GM18868 (cell line): ENCODE measurements around the gene UMODL1.

Source experiments
- ATAC-seq: cut with Tn5 transposase; IDR thresholded peaks from one replicate; pipeline ENCODE4 v1.9.1; 2021; ENCODE audit warnings: mild to moderate bottlenecking, moderate library complexity; ENCODE audit not compliant: unreplicated experiment

UMODL1 gene

DNA sequence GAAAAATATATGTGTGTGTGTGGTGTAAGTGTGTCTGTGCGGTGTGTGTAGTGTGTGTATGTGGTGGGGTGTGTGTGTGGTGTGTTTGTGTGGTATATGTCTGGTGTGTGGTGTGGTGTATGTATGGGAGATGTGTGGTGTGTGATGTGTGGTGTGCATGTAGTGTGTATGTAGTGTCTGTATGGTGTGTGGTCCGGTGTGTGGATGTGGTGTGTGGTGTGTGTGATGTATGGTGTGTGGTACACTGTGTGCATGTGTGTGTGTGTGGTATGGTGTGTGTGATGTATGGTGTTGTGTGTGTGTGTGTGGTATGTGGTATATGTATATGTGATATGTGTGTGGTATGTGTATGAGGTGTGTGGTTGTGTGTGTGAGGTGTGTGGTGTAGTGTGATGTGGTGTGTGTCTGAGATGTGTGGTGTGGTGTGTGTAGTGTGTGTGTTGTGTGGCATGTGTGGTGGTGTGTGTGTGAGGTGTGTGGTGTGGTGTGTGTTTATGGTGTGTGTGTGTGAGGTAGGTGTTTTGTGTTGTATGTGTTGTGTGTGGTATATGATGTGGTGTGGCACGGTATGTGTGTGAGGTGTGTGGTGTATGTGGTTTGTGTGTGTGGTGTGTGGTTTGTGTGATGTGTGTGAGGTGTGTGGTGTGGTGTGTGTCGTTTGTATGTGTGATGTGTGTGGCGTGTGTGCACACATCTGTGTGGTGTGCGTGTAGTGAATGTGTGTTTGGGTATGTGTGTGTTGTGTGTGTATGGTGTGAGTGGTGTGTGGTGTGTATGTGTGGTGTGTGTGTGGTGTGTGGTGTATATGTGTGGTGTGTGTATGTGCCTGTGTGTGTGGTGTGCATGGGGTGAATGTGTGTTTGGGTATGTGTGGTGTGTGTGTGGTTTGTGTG is 112.5 kb downstream of the UMODL1 start:
- ATAC-seq, result no peak

DNA sequence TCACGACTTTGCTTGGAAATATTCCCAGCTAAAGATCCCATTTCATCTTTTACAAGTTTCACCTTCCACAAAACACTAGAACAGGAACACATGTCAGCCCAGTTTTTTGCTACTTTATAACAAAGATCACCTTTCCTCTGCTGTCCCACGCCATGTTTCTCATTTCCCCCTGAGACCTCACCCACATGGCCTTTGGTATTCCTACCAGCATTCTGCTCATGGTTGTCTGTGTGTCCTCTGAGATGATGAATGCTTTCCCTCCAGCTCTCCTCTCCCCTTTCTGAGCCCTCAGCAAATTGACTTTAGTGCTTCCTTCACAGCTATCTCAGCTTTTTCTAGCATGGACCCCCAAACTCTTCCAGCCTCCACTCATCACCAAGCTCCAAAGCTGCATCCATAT is 115.5 kb downstream of the UMODL1 start:
- ATAC-seq, result no peak

DNA sequence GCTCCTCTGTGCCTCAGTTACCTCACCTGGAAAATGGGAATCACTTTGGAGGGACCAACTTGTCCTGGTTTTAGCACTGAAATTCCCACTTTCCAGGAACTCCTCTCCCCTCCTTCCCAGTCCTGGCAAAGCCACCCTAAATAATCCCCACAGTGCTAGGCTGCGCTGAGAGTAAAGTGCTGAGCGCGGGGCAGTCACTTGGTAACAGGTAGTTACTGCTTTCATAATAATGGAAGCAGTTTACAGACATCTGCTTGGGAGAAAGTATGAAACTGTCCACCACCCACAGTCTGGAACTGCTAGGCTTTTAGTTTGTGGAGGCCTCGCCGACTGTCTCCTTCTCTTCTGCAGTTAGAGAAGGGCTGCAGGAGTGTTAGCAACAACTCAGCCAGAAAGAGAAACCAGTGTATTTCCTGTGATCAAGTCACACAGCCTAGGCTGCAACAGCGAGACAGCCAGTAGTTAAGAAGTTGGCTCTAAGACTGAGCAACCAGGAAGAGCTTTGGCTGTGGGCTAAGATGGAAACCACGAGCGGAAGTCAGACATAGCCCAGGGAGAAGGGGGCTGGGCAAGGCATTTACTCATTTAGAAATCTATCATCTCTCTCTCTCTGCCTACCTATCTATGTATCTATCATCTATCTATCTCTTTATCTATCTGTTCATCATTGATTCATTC is 117.0 kb downstream of the UMODL1 start:
- ATAC-seq, result peak; percentile 98

DNA sequence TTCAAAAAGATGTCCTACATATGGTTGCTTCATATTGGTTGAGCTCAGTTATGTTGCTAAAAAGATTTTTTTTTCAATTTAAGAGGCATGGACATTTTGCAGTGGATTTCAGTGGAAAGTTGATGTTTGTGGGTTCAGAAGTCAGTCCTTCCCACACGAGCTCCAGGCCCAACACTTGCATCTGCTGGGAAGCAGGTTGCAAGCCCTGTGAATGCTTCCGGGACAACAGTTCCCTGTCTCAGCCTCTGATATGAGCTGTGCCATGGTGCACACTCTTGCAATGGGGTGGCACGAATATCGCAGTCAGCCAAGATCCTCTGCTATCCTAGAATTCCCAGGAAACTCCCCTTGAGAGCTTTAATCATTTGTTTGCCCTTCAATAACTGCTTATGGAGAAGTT is 117.5 kb downstream of the UMODL1 start:
- ATAC-seq, result no peak

DNA sequence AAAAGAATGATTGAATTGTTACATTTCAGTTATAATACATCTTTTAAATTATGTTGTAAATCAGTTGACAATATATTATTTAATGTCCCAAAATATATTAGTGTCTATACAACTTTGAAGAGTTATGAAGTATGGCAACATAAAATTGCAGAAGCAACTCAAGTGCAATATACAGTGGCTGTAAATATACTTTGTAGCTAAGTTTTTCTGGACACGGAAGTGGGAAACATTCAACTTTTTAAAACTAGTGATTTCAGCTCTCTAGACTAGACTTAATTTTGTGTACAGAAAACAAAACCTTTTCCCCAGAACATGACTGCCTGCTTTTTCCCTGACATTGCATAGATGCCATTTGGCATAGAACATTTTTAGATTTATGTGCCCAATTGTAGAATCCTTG is 118.3 kb downstream of the UMODL1 start:
- ATAC-seq, result no peak

DNA sequence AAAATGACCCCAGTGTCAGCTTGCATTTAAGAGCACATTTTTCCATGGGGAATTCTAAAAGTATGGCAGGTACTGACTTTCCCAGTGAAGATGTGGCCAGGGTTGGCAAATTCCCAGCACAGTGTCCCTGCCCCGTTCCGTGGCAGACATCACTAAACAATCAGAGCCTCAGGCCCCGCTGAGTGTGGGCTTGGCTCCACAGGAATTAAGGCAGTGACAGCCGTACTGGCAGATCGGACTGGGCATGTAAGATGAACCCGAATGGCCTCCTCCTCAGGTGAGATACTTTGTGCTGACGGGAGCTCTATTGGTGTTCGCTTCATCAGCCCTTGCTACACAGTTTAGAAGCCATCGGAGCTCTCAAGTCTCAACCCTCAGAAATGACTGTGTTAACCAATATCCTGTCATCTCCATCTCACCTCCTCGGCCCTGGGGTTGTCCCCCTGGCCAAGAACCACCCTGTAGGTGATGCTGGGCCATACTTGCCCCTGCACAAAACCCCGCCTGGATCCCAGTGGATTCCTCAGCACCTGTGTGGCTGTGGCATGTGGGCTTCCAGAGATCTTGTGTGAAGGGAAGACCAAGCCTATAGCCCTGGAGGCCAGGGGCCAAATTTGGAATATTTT is 118.9 kb downstream of the UMODL1 start:
- no peak for ATAC-seq

DNA sequence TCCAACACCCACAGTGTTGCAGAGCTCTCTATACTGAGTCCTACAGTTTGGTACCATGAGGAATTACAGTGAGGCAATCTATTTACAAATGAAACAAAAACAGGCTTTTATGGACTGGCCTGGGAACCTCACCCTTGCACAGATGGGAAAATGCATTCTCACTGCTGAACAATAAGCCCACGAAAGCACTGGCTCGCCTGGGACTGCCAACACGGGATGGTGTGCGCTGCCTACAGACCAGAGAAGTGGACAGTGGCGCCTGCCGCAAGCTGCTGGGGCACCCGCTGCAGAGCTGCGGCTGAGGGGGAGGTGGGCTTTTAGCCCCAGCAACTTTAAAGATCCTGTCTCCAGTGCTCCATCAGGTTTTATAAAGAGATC is 119.4 kb downstream of the UMODL1 start:
- no peak for ATAC-seq

DNA sequence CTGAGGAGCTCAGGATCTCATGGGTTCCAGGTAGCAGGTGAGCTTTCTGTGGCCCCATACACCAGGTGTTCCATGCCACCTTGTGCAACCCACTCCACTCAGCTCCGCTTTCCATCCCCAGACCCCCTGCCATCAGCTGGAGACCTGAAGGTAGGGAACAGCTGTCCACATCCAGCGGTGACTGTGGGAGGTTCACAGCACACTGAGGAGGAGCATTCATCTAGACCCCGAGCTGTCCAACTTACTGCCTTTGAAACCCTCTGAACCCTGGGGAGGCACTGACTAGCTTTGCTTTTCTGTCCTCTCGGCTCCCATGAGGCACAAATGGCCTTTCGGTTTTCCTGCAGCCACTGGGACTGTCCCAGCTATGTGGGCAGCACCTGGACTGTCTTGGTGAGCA is 119.9 kb downstream of the UMODL1 start:
- ATAC-seq, result no peak

DNA sequence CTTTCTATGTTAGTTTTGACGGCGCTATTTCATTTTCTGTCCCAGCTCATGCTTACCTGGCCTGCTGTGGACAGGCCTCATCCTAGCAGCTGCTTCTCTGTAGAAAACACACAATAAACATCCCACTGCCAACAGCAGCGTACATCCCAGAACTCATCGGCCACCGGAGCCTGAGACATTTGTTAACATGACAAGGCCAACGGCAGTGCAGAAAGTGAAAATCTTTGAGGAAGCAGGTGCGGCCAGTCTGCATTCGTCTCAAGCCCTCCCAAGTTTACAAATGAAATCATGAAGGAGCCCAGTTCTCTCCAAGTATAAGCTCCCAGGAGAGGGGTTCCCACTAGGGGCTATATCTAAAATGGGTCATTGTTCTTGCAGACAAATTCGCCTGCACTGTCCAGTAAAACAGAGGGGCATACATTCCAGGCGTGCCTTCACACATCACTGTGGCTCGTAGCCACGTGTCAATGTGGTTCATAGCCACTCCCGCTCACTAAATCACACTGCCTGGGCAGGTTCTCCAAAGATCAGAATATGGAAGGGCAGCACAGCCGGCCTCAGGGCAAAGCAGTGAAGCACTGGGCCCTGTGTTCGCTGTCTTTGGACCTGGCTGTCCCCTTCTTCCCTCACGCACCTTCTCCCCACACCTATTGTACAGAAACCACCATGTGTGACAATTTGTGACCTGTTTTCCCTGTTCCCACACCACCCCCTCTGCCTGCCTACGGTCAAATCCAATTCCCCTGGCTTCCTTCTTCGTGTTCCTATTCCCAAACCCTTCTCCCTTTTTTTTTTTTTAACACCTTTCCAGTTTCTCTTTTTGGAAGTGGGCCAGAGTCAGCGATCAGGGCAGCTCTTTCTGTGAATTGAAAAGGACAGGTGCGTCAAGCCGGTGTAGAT is 120.8 kb downstream of the UMODL1 start:
- no peak for ATAC-seq
